K562 (cell line): ENCODE results near the gene CEACAM18. TPM values are rescaled to one million over a fixed set of nuclear protein-coding genes. Genes with fewer than 3 reads are reported as not detected.

Experiments
- ATAC-seq: fragments of 200-7000 bp; cut with Tn5 transposase; 3 replicates; pipeline ENCODE4 v1.9.1; 2020; ENCODE audit warnings: moderate library complexity
- BruUV-seq: library from RNA; stranded (reverse); fragments of 400-500 nt; replicated peaks from 2 replicates; lab custom pipeline; 2021; lab: Mats Ljungman, UMichigan
- CTCF ChIA-PET: fragments of 300-600 bp; formaldehyde crosslinking; extraction: SDS; loops from one replicate; lab custom pipeline; 2021; ENCODE audit warnings: low intra/inter-chr PET ratio; lab: Yijun Ruan, JAX
- POLR2A ChIA-PET: fragments of 300-600, 350-650 bp; sonication (Branson Sonifier 250); formaldehyde crosslinking; extraction: SDS; loops from one replicate; lab custom pipeline; 2021; ENCODE audit warnings: antibody characterized with exemption, inconsistent platforms; lab: Yijun Ruan, JAX
- DNase-seq, 4 experiments: peaks; one replicate each; pipeline versions ENCODE4 v3.0.0 to v3.0.0-alpha.2; 2011 to 2018; ENCODE audit warnings: low spot score in 3 of 4, mixed read lengths in 3 of 4; ENCODE audit errors: extremely low read depth in 1 of 4
- FAIRE-seq: peaks from 2 replicates; lab custom pipeline; 2011; peaks lifted over from hg19 to GRCh38; lab: Jason Lieb, UNC
- H2AFZ ChIP-seq: 2 replicates; pipeline ENCODE4 v1.6.0; 2011; ENCODE audit warnings: low read depth, low read length, control low read depth, inconsistent platforms
- H3K27ac ChIP-seq: fragments of 200-600 bp; 3 replicates; pipeline ENCODE4 v1.8.0; 2011; ENCODE audit warnings: low read depth, mild to moderate bottlenecking, control low read depth, inconsistent platforms, low read length, moderate library complexity, mixed read lengths; ENCODE audit errors: extremely low read depth
- H3K27me3 ChIP-seq, 2 experiments: fragments of 300-600 bp in 1 of 2; 2 replicates in 1 of 2; 3 replicates in 1 of 2; pipeline versions ENCODE4 v1.6.0 to v1.8.0; 2011; ENCODE audit warnings: inconsistent platforms in 2 of 2, low read length in 2 of 2, mild to moderate bottlenecking in 1 of 2, mixed read lengths in 1 of 2, moderate library complexity in 1 of 2; ENCODE audit not compliant: control insufficient read depth in 2 of 2, insufficient read depth in 2 of 2
- H3K36me3 ChIP-seq: fragments of 300-600 bp; 3 replicates; pipeline ENCODE4 v1.8.0; 2011; ENCODE audit warnings: mild to moderate bottlenecking, low read length, inconsistent platforms; ENCODE audit not compliant: control insufficient read depth, insufficient read depth
- H3K4me1 ChIP-seq, 2 experiments: fragments of 200-600 bp in 1 of 2; replicated peaks in 1 of 2; 2 replicates in 1 of 2; 3 replicates in 1 of 2; pipeline versions ENCODE4 v1.5.1 to v1.8.0; 2011; ENCODE audit warnings: inconsistent platforms in 2 of 2, low read length in 2 of 2, mild to moderate bottlenecking in 1 of 2, mixed read lengths in 1 of 2, moderate library complexity in 1 of 2; ENCODE audit not compliant: control insufficient read depth in 2 of 2, insufficient read depth in 2 of 2
- H3K4me2 ChIP-seq: 2 replicates; pipeline ENCODE4 v1.6.1; 2011; ENCODE audit warnings: low read length, control low read depth, inconsistent platforms, mixed read lengths; ENCODE audit not compliant: insufficient read depth
- H3K4me3 ChIP-seq: fragments of 200-600 bp; sonication (generic), shearing (Covaris generic); 2 replicates; pipeline ENCODE4 v1.5.1; 2016; ENCODE audit warnings: control low read depth, inconsistent platforms
- H3K79me2 ChIP-seq: fragments of 200-600 bp; 3 replicates; pipeline ENCODE4 v1.8.0; 2011; ENCODE audit warnings: low read length, inconsistent platforms; ENCODE audit not compliant: control insufficient read depth, insufficient read depth
- H3K9ac ChIP-seq, 2 experiments: 2 replicates each; pipeline versions ENCODE4 v1.6.0 to v1.6.1; 2011; ENCODE audit warnings: low read depth in 2 of 2, low read length in 2 of 2, control low read depth in 1 of 2, inconsistent platforms in 1 of 2, mild to moderate bottlenecking in 1 of 2, mixed read lengths in 1 of 2; ENCODE audit not compliant: insufficient read depth in 1 of 2
- H3K9me1 ChIP-seq: one replicate; pipeline ENCODE4 v1.6.0; 2011; ENCODE audit warnings: inconsistent platforms, mild to moderate bottlenecking, low read length, moderate library complexity; ENCODE audit not compliant: control insufficient read depth, insufficient read depth
- H3K9me3 ChIP-seq: replicated peaks from 2 replicates; pipeline ENCODE4 v1.5.1; 2011; ENCODE audit warnings: low read depth, low read length, inconsistent platforms; ENCODE audit not compliant: control insufficient read depth, insufficient read depth
- H4K20me1 ChIP-seq: replicated peaks from 2 replicates; pipeline ENCODE4 v1.6.1; 2011; ENCODE audit warnings: low read length, inconsistent platforms, mixed read lengths; ENCODE audit not compliant: control insufficient read depth, insufficient read depth
- BCOR ChIP-seq: fragments of 450-650 bp; IDR thresholded peaks from 2 replicates; pipeline ENCODE4 v1.6.1; 2016
- CHD4 ChIP-seq: fragments of 200-600 bp; sonication (generic); IDR thresholded peaks from 3 replicates; pipeline ENCODE4 v1.6.1; 2012; ENCODE audit warnings: low read depth, mild to moderate bottlenecking, mixed read lengths, low read length, inconsistent platforms; ENCODE audit not compliant: insufficient read depth, insufficient replicate concordance, poor library complexity, severe bottlenecking
- CTCFL ChIP-seq: IDR thresholded peaks from 2 replicates; pipeline ENCODE4 v1.6.1; 2011; ENCODE audit warnings: borderline replicate concordance, low read depth, mild to moderate bottlenecking, moderate library complexity, low read length; ENCODE audit not compliant: insufficient read depth, poor library complexity, severe bottlenecking
- GABPB2 ChIP-seq: fragments of 250-450 bp; sonication (Bioruptor Pico); conservative IDR thresholded peaks from 2 replicates; pipeline ENCODE4 v1.5.1; 2021; ENCODE audit warnings: mild to moderate bottlenecking
- HDAC2 ChIP-seq: fragments of 450-650 bp; IDR thresholded peaks from 2 replicates; pipeline ENCODE4 v1.6.1; 2016; ENCODE audit warnings: mild to moderate bottlenecking
- HIVEP1 ChIP-seq: fragments of 250-450 bp; sonication (Bioruptor Pico); IDR thresholded peaks from 2 replicates; pipeline ENCODE4 v1.4.0; 2020; ENCODE audit warnings: mild to moderate bottlenecking
- JUND ChIP-seq, 2 experiments: IDR thresholded peaks; 2 replicates in 1 of 2; 3 replicates in 1 of 2; pipeline ENCODE4 v1.6.1; 2011; ENCODE audit warnings: borderline replicate concordance in 2 of 2, low read depth in 2 of 2, low read length in 2 of 2, improper control_type of control experiment in 1 of 2, missing biosample characterization in 1 of 2, missing genetic modification characterization in 1 of 2, missing genetic modification reagents in 1 of 2
- KDM1A ChIP-seq, 2 experiments: fragments of 450-650 bp; IDR thresholded peaks; 2 replicates each; pipeline ENCODE4 v1.6.1; 2016; ENCODE audit warnings: mild to moderate bottlenecking in 2 of 2
- KLF1 ChIP-seq: fragments of 450-650 bp; IDR thresholded peaks from 2 replicates; pipeline ENCODE4 v1.6.1; 2016; ENCODE audit warnings: missing genetic modification characterization, missing compliant biosample characterization
- PHB ChIP-seq: fragments of 250-450 bp; sonication (Bioruptor Pico); IDR thresholded peaks from 2 replicates; pipeline ENCODE4 v1.5.0; 2021
- PHF8 ChIP-seq: fragments of 200-600 bp; sonication (generic); IDR thresholded peaks from 2 replicates; pipeline ENCODE4 v1.6.1; 2012; ENCODE audit warnings: mixed run types, mild to moderate bottlenecking, inconsistent platforms, low read length, moderate library complexity, borderline replicate concordance
- POLR2AphosphoS2 ChIP-seq: IDR thresholded peaks from 2 replicates; pipeline ENCODE4 v1.6.1; 2012; ENCODE audit warnings: low read length, improper control_type of control experiment
- PTBP1 ChIP-seq: fragments of 200-400 bp; formaldehyde crosslinking; IDR thresholded peaks from 2 replicates; pipeline ENCODE4 v1.6.1; 2017; ENCODE audit warnings: low read depth, low read length
- RBM25 ChIP-seq: fragments of 200-400 bp; formaldehyde crosslinking; IDR thresholded peaks from 2 replicates; pipeline ENCODE4 v1.6.1; 2018; ENCODE audit warnings: low read length, low read depth, moderate library complexity; ENCODE audit not compliant: severe bottlenecking
- SMARCA5 ChIP-seq: fragments of 450-650 bp; IDR thresholded peaks from 2 replicates; pipeline ENCODE4 v1.6.1; 2016
- THAP7 ChIP-seq: fragments of 250-450 bp; sonication (Bioruptor Pico); IDR thresholded peaks from 2 replicates; pipeline ENCODE4 v1.5.0; 2021
- ZFP36 ChIP-seq: fragments of 150-350 bp; IDR thresholded peaks from 2 replicates; pipeline ENCODE4 v1.6.1; 2018; ENCODE audit warnings: low read length, low read depth; ENCODE audit not compliant: partially characterized antibody
- ZNF507 ChIP-seq: conservative IDR thresholded peaks from 2 replicates; pipeline ENCODE4 v1.6.1; 2017; ENCODE audit warnings: missing genetic modification characterization, missing compliant biosample characterization
- ZNF668 ChIP-seq: fragments of 250-450 bp; sonication (Bioruptor Pico); IDR thresholded peaks from 2 replicates; pipeline ENCODE4 v1.8.0; 2022; ENCODE audit warnings: mild to moderate bottlenecking, inconsistent platforms
- WGBS: fragments of 100-300 bp; shearing (Covaris generic); methylation state at CpG from one replicate; pipeline ENCODE4 v1.1.6; 2016; ENCODE audit warnings: low coverage, mixed read lengths; ENCODE audit not compliant: insufficient coverage; ENCODE audit errors: missing lambda C conversion rate; 5-methylcytosine and 5-hydroxymethylcytosine counted together
- in situ Hi-C: fragments of 300-500 bp; cut with MboI; formaldehyde crosslinking; loops from 4 replicates; pipeline ENCODE4 v1.15.0; 2018; ENCODE audit warnings: inconsistent platforms, mixed read lengths
- intact Hi-C: fragments of 100-400 bp; cut with micrococcal nuclease; formaldehyde crosslinking; loops from 2 replicates; pipeline ENCODE4 v1.14.2; 2022
- polyA plus RNA-seq, 8 experiments: library from polyadenylated mRNA; depleted of rRNA in 4 of 8; stranded (reverse) in 5 of 8; unstranded in 3 of 8; fragments of >200 nt; fragmentation: Nextera tagmentation in 2 of 8; fragmentation: Illumina TruSeq in 1 of 8; extraction: Ambion mirVana in 2 of 8; extraction: Trizol in 1 of 8; gene quantifications; 2 replicates each; pipeline versions ENCODE4 v1.2.1 to v1.2.3, GENCODE V29; 2011 to 2014; ENCODE audit warnings: inconsistent platforms in 1 of 8, missing spikeins in 1 of 8
- total RNA-seq, 7 experiments: library from RNA; depleted of rRNA in 6 of 7; stranded (reverse); fragments of >200 nt in 6 of 7; fragmentation: Illumina TruSeq in 2 of 7; extraction: Trizol in 2 of 7; gene quantifications; 2 replicates each; pipeline versions ENCODE4 v1.2.1 to v1.2.3, GENCODE V29; 2011 to 2021; ENCODE audit warnings: low replicate concordance in 1 of 7

Gene CEACAM18
- total and polyA plus RNA-seq, 9 of the 15 experiments (the other 6 are each of a cell fraction or from before 2014, with no cell fraction given), result 0.08 to 0.24 (median 0.15) TPM; not detected in 3

DNA sequence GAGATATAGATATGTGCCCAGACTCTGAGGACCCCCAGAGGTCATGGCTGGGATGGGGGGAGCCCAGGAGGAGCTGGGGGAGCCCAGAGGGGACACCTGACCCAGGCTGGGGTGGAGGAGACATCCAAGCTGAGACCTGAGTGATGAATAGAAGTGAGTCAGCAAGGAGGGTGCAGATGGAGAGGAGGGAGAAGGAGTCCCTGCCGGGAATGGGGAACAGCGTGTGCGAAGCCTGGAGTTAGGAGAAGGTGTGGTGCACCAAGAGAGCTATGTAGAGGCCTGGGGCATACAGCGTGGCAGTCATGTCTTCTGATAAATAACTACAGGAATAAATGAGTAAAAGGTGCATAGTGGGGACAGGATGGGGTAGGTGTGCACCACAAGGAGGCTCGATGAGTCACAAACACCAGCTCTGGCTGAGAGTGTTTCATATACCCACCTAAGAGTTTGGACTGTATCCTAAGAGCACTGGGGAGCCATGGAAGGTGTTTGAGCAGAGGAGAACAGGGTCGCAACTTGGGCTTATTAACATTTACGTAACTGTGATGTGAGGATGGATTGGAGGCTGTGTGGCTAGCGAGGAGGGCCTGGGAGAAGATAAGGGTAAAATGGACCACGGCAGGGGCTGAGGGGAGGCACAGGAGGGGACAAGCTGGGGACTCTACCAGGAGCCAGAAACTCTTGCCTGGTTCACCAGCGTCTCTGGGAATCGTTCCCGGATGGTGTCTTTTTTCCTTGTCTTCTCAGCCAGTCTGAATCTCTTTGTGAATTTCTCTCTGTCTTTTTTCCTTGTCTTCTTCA, 1.4 kb downstream of the CEACAM18 start:
- Histone ChIP-seq H3K9ac (peak overlapping the region in 1 of 2 experiments; percentile 47; a peak in 1 of 4 replicates), H3K27me3 (no peaks in the 10 kb centered on the region), H3K9me3 (peaks cover 2% of the 10 kb centered on the region; the same call in 1 of the 2 replicates), H3K4me2 (no peak overlapping the region), H3K4me3 (no peak overlapping the region), H3K36me3 (peaks cover 9% of the 10 kb centered on the region; the same call in 2 of the 3 replicates), H3K9me1 (no peaks in the 10 kb centered on the region), H3K27ac (no peak overlapping the region), H2AFZ (no peak overlapping the region), H3K4me1 (peaks cover 12 to 20% of the 10 kb centered on the region in 2 experiments; a peak in 4 of 5 replicates), H4K20me1 (no peaks in the 10 kb centered on the region), H3K79me2 (no peaks in the 10 kb centered on the region)
- ATAC-seq, result no peak; the same call in 1 of the 3 replicates
- intact Hi-C loops (no loop called here), in situ Hi-C loops (loop anchor here (10.0 kb wide), 2 partner anchors 85 to 175 kb away; no protein-coding TSS in a partner anchor)
- 59% methylated on average over 12 of the region's 12 CpGs for WGBS
- BruUV-seq, result no TSS peak
- ChIA-PET CTCF (no interaction called here), POLR2A (interaction anchor here (0.6 to 3.1 kb wide), 3 partner anchors 11 to 163 kb away, joined by 3 to 12 read pairs (median 5); no protein-coding TSS in a partner anchor)
- no peak for FAIRE-seq
- DNase-seq, result no peak
- TF ChIP-seq GABPB2 (CRISPR knock-in tag), result no peak
- peak; percentile 65; the same call in 1 of the 2 replicates for TF ChIP-seq HDAC2
- peak; percentile 79 for TF ChIP-seq ZFP36
- TF ChIP-seq POLR2AphosphoS2, result no peak
- TF ChIP-seq PHB (CRISPR knock-in tag), result 0 out of 2 replicates have a peak, but pooled peaks have one; percentile 65
- TF ChIP-seq PTBP1, result peak; percentile 77; the same call in 1 of the 2 replicates
- TF ChIP-seq HIVEP1 (CRISPR knock-in tag), result no peak
- TF ChIP-seq SMARCA5, result 0 out of 2 replicates have a peak, but pooled peaks have one; percentile 48
- 0 out of 2 replicates have a peak, but pooled peaks have one; percentile 14 for TF ChIP-seq JUND (IDR thresholded peaks at IDR 0.05; ENCODE audit: borderline replicate concordance, low read depth, low read length)
- TF ChIP-seq JUND (tag; IDR thresholded peaks at IDR 0.05; ENCODE audit: borderline replicate concordance, low read depth, low read length), result no peak
- TF ChIP-seq ZNF507 (tag), result no peak
- peak; percentile 89 for TF ChIP-seq RBM25
- peak; percentile 61 to 77; a peak in 3 of 4 replicates for TF ChIP-seq KDM1A (IDR thresholded peaks at IDR 0.05)
- TF ChIP-seq PHF8, result no peak
- TF ChIP-seq ZNF668 (CRISPR knock-in tag), result no peak
- no peak for TF ChIP-seq THAP7
- TF ChIP-seq CTCFL, result no peak
- TF ChIP-seq KLF1 (tag), result no peak
- TF ChIP-seq CHD4, result peak; percentile 53
- peak; percentile 88 for TF ChIP-seq BCOR
